SU-DHL-6 (cell line): ENCODE measurements around the gene CWC27.

Experiments used
- H2AFZ ChIP-seq: fragments of 200-600 bp; sonication (generic); 2 replicates; pipeline ENCODE4 v1.6.1; 2014; ENCODE audit warnings: low read depth, mild to moderate bottlenecking, moderate library complexity, mixed read lengths, antibody characterized with exemption, low read length; ENCODE audit not compliant: severe bottlenecking
- H3F3A ChIP-seq: fragments of 200-600 bp; shearing (Covaris generic); 2 replicates; pipeline ENCODE4 v1.6.0; 2016; ENCODE audit warnings: antibody characterized with exemption, mild to moderate bottlenecking; ENCODE audit not compliant: insufficient read depth
- H3K27ac ChIP-seq: fragments of 200-600 bp; sonication (generic); 2 replicates; pipeline ENCODE4 v1.5.1; 2016; ENCODE audit warnings: low read depth, mild to moderate bottlenecking, low read length, moderate library complexity, mixed read lengths
- H3K27me3 ChIP-seq: fragments of 200-600 bp; sonication (generic), shearing (Covaris generic); 2 replicates; pipeline ENCODE4 v1.6.0; 2014; ENCODE audit warnings: mild to moderate bottlenecking, low read length
- H3K36me3 ChIP-seq: fragments of 200-600 bp; sonication (generic); 2 replicates; pipeline ENCODE4 v1.6.1; 2014; ENCODE audit warnings: mild to moderate bottlenecking, low read length, mixed read lengths
- H3K4me2 ChIP-seq: fragments of 300-600, 200-600 bp; shearing (Covaris generic), sonication (generic); 2 replicates; pipeline ENCODE4 v1.6.0; 2014; ENCODE audit warnings: low read length, low read depth, mild to moderate bottlenecking; ENCODE audit not compliant: poor library complexity, severe bottlenecking
- H3K4me3 ChIP-seq: fragments of 200-600 bp; sonication (generic); 2 replicates; pipeline ENCODE4 v1.5.1; 2014; ENCODE audit warnings: antibody characterized with exemption, low read length, mild to moderate bottlenecking, mixed read lengths; ENCODE audit not compliant: insufficient read depth, poor library complexity, severe bottlenecking
- H3K79me2 ChIP-seq: fragments of 200-600 bp; sonication (generic); 2 replicates; pipeline ENCODE4 v1.6.1; 2014; ENCODE audit warnings: mild to moderate bottlenecking, low read length, moderate library complexity; ENCODE audit not compliant: insufficient read depth
- H3K9ac ChIP-seq: fragments of 200-600 bp; sonication (generic); 2 replicates; pipeline ENCODE4 v1.7.0; 2014; ENCODE audit warnings: mild to moderate bottlenecking, low read length
- H3K9me2 ChIP-seq: fragments of 200-600 bp; sonication (generic); replicated peaks from 2 replicates; pipeline ENCODE4 v1.6.1; 2014; ENCODE audit warnings: low read length; ENCODE audit not compliant: insufficient read depth
- H3K9me3 ChIP-seq: fragments of 200-600 bp; sonication (generic); 2 replicates; pipeline ENCODE4 v1.6.1; 2014; ENCODE audit warnings: low read length, mixed read lengths; ENCODE audit not compliant: insufficient read depth
- H4K20me1 ChIP-seq: fragments of 200-600 bp; sonication (generic); 2 replicates; pipeline ENCODE4 v1.6.1; 2014; ENCODE audit warnings: low read depth, mild to moderate bottlenecking, antibody characterized with exemption, low read length, moderate library complexity, mixed read lengths
- CTCF ChIP-seq: fragments of 200-600 bp; sonication (generic); IDR thresholded peaks from one replicate; pipeline ENCODE4 v1.5.1; 2017; ENCODE audit warnings: antibody characterized with exemption, mild to moderate bottlenecking, low read length, moderate library complexity; ENCODE audit not compliant: insufficient read depth, poor library complexity, severe bottlenecking
- EZH2phosphoT487 ChIP-seq: fragments of 200-600 bp; sonication (generic), shearing (Covaris generic); conservative IDR thresholded peaks from 2 replicates; pipeline ENCODE4 v1.6.1; 2018; ENCODE audit warnings: mild to moderate bottlenecking, antibody characterized with exemption, low read length, moderate library complexity, mixed read lengths

Gene CWC27

GRCh38 chr5:65041296-65042158, 272.8 kb downstream of the CWC27 start:
- Histone ChIP-seq H3K27ac (no peak overlapping the region), H3K9me2 (no peaks in the 10 kb centered on the region), H3K4me3 (no peak overlapping the region), H3K27me3 (no peaks in the 10 kb centered on the region), H2AFZ (no peak overlapping the region), H4K20me1 (no peaks in the 10 kb centered on the region), H3K36me3 (no peaks in the 10 kb centered on the region), H3K4me2 (no peak overlapping the region), H3F3A (no peaks in the 10 kb centered on the region), H3K79me2 (no peaks in the 10 kb centered on the region), H3K9ac (no peak overlapping the region), H3K9me3 (no peaks in the 10 kb centered on the region)
- TF ChIP-seq EZH2phosphoT487 (no peak), CTCF (no peak)

DNA sequence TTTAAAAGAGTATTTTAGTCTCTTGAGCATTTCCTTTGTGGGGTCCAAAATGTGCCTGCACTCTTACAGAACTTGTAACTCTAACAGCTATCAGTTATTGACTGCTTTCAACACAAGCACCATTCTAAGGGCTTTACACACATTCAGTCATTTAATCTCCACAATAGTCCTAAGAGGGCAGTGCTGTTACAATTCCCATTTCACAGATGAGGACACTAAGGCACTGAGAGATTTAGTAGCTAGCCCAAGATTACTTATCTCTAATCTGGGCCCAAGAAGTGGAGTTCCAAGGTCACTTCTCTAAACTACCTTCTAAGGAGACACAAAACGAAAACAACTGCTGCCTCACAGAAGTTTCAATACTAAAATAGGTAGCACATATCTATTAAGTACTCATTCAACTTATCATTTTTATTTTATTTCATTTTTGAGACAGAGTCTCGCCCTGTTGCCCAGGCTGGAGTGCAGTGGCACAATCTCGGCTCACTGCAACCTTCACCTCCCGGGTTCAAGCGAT, 275.2 kb downstream of the CWC27 start:
- no peaks in the 10 kb centered on the region for H3K27me3 ChIP-seq
- no peak overlapping the region for H3K27ac ChIP-seq
- no peaks in the 10 kb centered on the region for H3K9me2 ChIP-seq
- H3K9ac ChIP-seq, result no peak overlapping the region
- no peak overlapping the region for H3K4me2 ChIP-seq
- H2AFZ ChIP-seq, result no peak overlapping the region
- no peaks in the 10 kb centered on the region for H4K20me1 ChIP-seq
- no peaks in the 10 kb centered on the region for H3F3A ChIP-seq
- no peaks in the 10 kb centered on the region for H3K79me2 ChIP-seq
- H3K36me3 ChIP-seq, result no peaks in the 10 kb centered on the region
- H3K9me3 ChIP-seq, result no peaks in the 10 kb centered on the region
- TF ChIP-seq CTCF (no peak), EZH2phosphoT487 (no peak)
- H3K4me3 ChIP-seq, result no peak overlapping the region

- TF ChIP-seq EZH2phosphoT487, result no peak
- no peak for TF ChIP-seq CTCF
- H4K20me1 ChIP-seq, result no peaks in the 10 kb centered on the region
- H3K4me2 ChIP-seq, result no peak overlapping the region
- H2AFZ ChIP-seq, result no peak overlapping the region
- no peaks in the 10 kb centered on the region for H3K9me3 ChIP-seq
- no peaks in the 10 kb centered on the region for H3K79me2 ChIP-seq
- H3K27ac ChIP-seq, result no peak overlapping the region
- no peaks in the 10 kb centered on the region for H3K27me3 ChIP-seq
- no peaks in the 10 kb centered on the region for H3K36me3 ChIP-seq
- H3K9ac ChIP-seq, result no peak overlapping the region
- H3K4me3 ChIP-seq, result no peak overlapping the region
- H3F3A ChIP-seq, result no peaks in the 10 kb centered on the region
- no peaks in the 10 kb centered on the region for H3K9me2 ChIP-seq
These were observed 278.5 kb downstream of the CWC27 start for GRCh38 chr5:65047225-65047624.
